IPS-20b (cell line): Measurements from ENCODE around the gene FBXW11.

Source experiments
- H3K27ac ChIP-seq: one replicate; pipeline ENCODE4 v1.5.1; 2013; ENCODE audit warnings: low read length
- H3K27me3 ChIP-seq: 2 replicates; pipeline ENCODE4 v1.6.1; 2013; ENCODE audit warnings: mild to moderate bottlenecking, low read length, inconsistent platforms; ENCODE audit not compliant: insufficient read depth
- H3K36me3 ChIP-seq: 2 replicates; pipeline ENCODE4 v1.6.1; 2013; ENCODE audit warnings: low read depth, mild to moderate bottlenecking, inconsistent platforms, low read length, moderate library complexity; ENCODE audit not compliant: insufficient read depth
- H3K4me1 ChIP-seq: 2 replicates; pipeline ENCODE4 v1.6.1; 2013; ENCODE audit warnings: mild to moderate bottlenecking, control low read depth, inconsistent platforms, low read length, moderate library complexity; ENCODE audit not compliant: insufficient read depth
- H3K4me3 ChIP-seq: 2 replicates; pipeline ENCODE4 v1.5.1; 2013; ENCODE audit warnings: mild to moderate bottlenecking, low read length, inconsistent platforms
- H3K9ac ChIP-seq: 2 replicates; pipeline ENCODE4 v1.6.1; 2013; ENCODE audit warnings: low read depth, mild to moderate bottlenecking, inconsistent platforms, low read length, moderate library complexity
- H3K9me3 ChIP-seq: 2 replicates; pipeline ENCODE4 v1.6.1; 2013; ENCODE audit warnings: mild to moderate bottlenecking, low read depth, low read length, inconsistent platforms; ENCODE audit not compliant: insufficient read depth

Gene FBXW11

GRCh38 chr5:171832775-171833174 lies 173.7 kb downstream of the FBXW11 start:
- Histone ChIP-seq H3K4me3 (no peak overlapping the region), H3K36me3 (no peaks in the 10 kb centered on the region), H3K9ac (no peak overlapping the region), H3K4me1 (no peaks in the 10 kb centered on the region), H3K9me3 (no peaks in the 10 kb centered on the region), H3K27me3 (no peaks in the 10 kb centered on the region), H3K27ac (no peak overlapping the region)

GRCh38 chr5:171830686-171831085 lies 175.8 kb downstream of the FBXW11 start:
- Histone ChIP-seq H3K27me3 (no peaks in the 10 kb centered on the region), H3K4me1 (no peaks in the 10 kb centered on the region), H3K36me3 (no peaks in the 10 kb centered on the region), H3K27ac (no peak overlapping the region), H3K9ac (no peak overlapping the region), H3K4me3 (no peak overlapping the region), H3K9me3 (no peaks in the 10 kb centered on the region)

GRCh38 chr5:171827162-171827561 lies 179.3 kb downstream of the FBXW11 start:
- Histone ChIP-seq H3K4me3 (no peak overlapping the region), H3K27me3 (no peaks in the 10 kb centered on the region), H3K27ac (no peak overlapping the region), H3K4me1 (no peaks in the 10 kb centered on the region), H3K36me3 (no peaks in the 10 kb centered on the region), H3K9ac (no peak overlapping the region), H3K9me3 (no peaks in the 10 kb centered on the region)

GRCh38 chr5:171826132-171826531 lies 180.3 kb downstream of the FBXW11 start:
- no peak overlapping the region for H3K4me3 ChIP-seq
- H3K9ac ChIP-seq = no peak overlapping the region

GRCh38 chr5:171825051-171825450 lies 181.4 kb downstream of the FBXW11 start:
- no peak overlapping the region for H3K27ac ChIP-seq
- no peaks in the 10 kb centered on the region for H3K27me3 ChIP-seq
- H3K4me1 ChIP-seq = no peaks in the 10 kb centered on the region
- no peak overlapping the region for H3K9ac ChIP-seq
- H3K36me3 ChIP-seq = no peaks in the 10 kb centered on the region
- H3K9me3 ChIP-seq = no peaks in the 10 kb centered on the region
- no peak overlapping the region for H3K4me3 ChIP-seq

More at GRCh38 chr5:171826132-171826531, 180.3 kb downstream of the FBXW11 start:
- H3K9me3 ChIP-seq = no peaks in the 10 kb centered on the region
- H3K27me3 ChIP-seq = no peaks in the 10 kb centered on the region
- no peaks in the 10 kb centered on the region for H3K36me3 ChIP-seq
- no peaks in the 10 kb centered on the region for H3K4me1 ChIP-seq
- no peak overlapping the region for H3K27ac ChIP-seq

- no peaks in the 10 kb centered on the region for H3K27me3 ChIP-seq
Observed at GRCh38 chr5:171823269-171823668, 183.2 kb downstream of the FBXW11 start.

GRCh38 chr5:171821286-171821685 lies 185.2 kb downstream of the FBXW11 start:
- no peaks in the 10 kb centered on the region for H3K27me3 ChIP-seq
- H3K4me3 ChIP-seq = no peak overlapping the region
- no peaks in the 10 kb centered on the region for H3K36me3 ChIP-seq
- H3K9ac ChIP-seq = no peak overlapping the region
- no peaks in the 10 kb centered on the region for H3K4me1 ChIP-seq
- H3K27ac ChIP-seq = no peak overlapping the region
- H3K9me3 ChIP-seq = no peaks in the 10 kb centered on the region

More at GRCh38 chr5:171823269-171823668, 183.2 kb downstream of the FBXW11 start:
- no peak overlapping the region for H3K9ac ChIP-seq
- H3K36me3 ChIP-seq = no peaks in the 10 kb centered on the region
- H3K9me3 ChIP-seq = no peaks in the 10 kb centered on the region
- H3K4me1 ChIP-seq = no peaks in the 10 kb centered on the region
- H3K27ac ChIP-seq = no peak overlapping the region
- no peak overlapping the region for H3K4me3 ChIP-seq

GRCh38 chr5:171820561-171820960 lies 185.9 kb downstream of the FBXW11 start:
- H3K27ac ChIP-seq = no peak overlapping the region
- no peaks in the 10 kb centered on the region for H3K4me1 ChIP-seq
- H3K9me3 ChIP-seq = no peaks in the 10 kb centered on the region
- no peak overlapping the region for H3K9ac ChIP-seq
- no peaks in the 10 kb centered on the region for H3K36me3 ChIP-seq
- H3K27me3 ChIP-seq = no peaks in the 10 kb centered on the region
- H3K4me3 ChIP-seq = no peak overlapping the region

GRCh38 chr5:171816666-171817065 lies 189.8 kb downstream of the FBXW11 start:
- H3K9me3 ChIP-seq = no peaks in the 10 kb centered on the region
- no peaks in the 10 kb centered on the region for H3K4me1 ChIP-seq
- no peaks in the 10 kb centered on the region for H3K36me3 ChIP-seq
- H3K27me3 ChIP-seq = no peaks in the 10 kb centered on the region
- no peak overlapping the region for H3K9ac ChIP-seq
- no peak overlapping the region for H3K4me3 ChIP-seq
- no peak overlapping the region for H3K27ac ChIP-seq

GRCh38 chr5:171813813-171814490 lies 192.5 kb downstream of the FBXW11 start:
- Histone ChIP-seq H3K9me3 (no peaks in the 10 kb centered on the region), H3K4me3 (no peak overlapping the region), H3K27me3 (no peaks in the 10 kb centered on the region), H3K4me1 (no peaks in the 10 kb centered on the region), H3K9ac (no peak overlapping the region), H3K27ac (no peak overlapping the region), H3K36me3 (no peaks in the 10 kb centered on the region)

- Histone ChIP-seq H3K36me3 (no peaks in the 10 kb centered on the region), H3K9ac (no peak overlapping the region), H3K27me3 (no peaks in the 10 kb centered on the region; the same call in 1 of the 2 replicates), H3K4me3 (no peak overlapping the region), H3K4me1 (no peaks in the 10 kb centered on the region), H3K27ac (no peak overlapping the region), H3K9me3 (no peaks in the 10 kb centered on the region)
Observed at GRCh38 chr5:171813270-171813669, 193.2 kb downstream of the FBXW11 start.
